Superior temporal gyrus (tissue), 1 donor: ENCODE data around the gene CAMTA1.
"Not testable (repeated sequence)": the region's sequence is repeated elsewhere in the genome, so short reads cannot be mapped to it uniquely, and the experiment has no call there.

Source experiments
- DNase-seq: peaks from one replicate; pipeline ENCODE4 v3.0.0-alpha.2; 2016; ENCODE audit errors: extremely low spot score

CAMTA1 gene

GRCh38 chr1:7303554-7304317 is 518.5 kb downstream of the CAMTA1 start:
- DNase-seq: no peak

GRCh38 chr1:7313081-7313546 is 527.9 kb downstream of the CAMTA1 start:
- no peak for DNase-seq

- DNase-seq: no peak
Observed at GRCh38 chr1:7313826-7314225, 528.6 kb downstream of the CAMTA1 start.

- no peak for DNase-seq
Observed at GRCh38 chr1:7315316-7315715, 530.1 kb downstream of the CAMTA1 start.

- no peak for DNase-seq
Observed at GRCh38 chr1:7315946-7316345, 530.7 kb downstream of the CAMTA1 start.

GRCh38 chr1:7317888-7318287 is 532.6 kb downstream of the CAMTA1 start:
- DNase-seq: no peak

GRCh38 chr1:7319196-7319595 is 533.9 kb downstream of the CAMTA1 start:
- DNase-seq: no peak

GRCh38 chr1:7320661-7321060 is 535.4 kb downstream of the CAMTA1 start:
- DNase-seq: no peak

GRCh38 chr1:7322283-7322785 is 537.1 kb downstream of the CAMTA1 start:
- no peak for DNase-seq

GRCh38 chr1:7322912-7323311 is 537.7 kb downstream of the CAMTA1 start:
- no peak for DNase-seq

GRCh38 chr1:7325254-7325653 is 540.0 kb downstream of the CAMTA1 start:
- DNase-seq: no peak

- no peak for DNase-seq
Observed at GRCh38 chr1:7326366-7326765, 541.1 kb downstream of the CAMTA1 start.

GRCh38 chr1:7327849-7328248 is 542.6 kb downstream of the CAMTA1 start:
- no peak for DNase-seq

GRCh38 chr1:7329868-7330615 is 544.8 kb downstream of the CAMTA1 start:
- DNase-seq: no peak

GRCh38 chr1:7330726-7331125 is 545.5 kb downstream of the CAMTA1 start:
- DNase-seq: not testable (repeated sequence)

- no peak for DNase-seq
Observed at GRCh38 chr1:7331926-7332535, 546.8 kb downstream of the CAMTA1 start.

GRCh38 chr1:7333094-7333493 is 547.8 kb downstream of the CAMTA1 start:
- no peak for DNase-seq

- DNase-seq: no peak
Observed at GRCh38 chr1:7333620-7334019, 548.4 kb downstream of the CAMTA1 start.

- DNase-seq: peak; percentile 38
Observed at GRCh38 chr1:7334475-7335035, 549.3 kb downstream of the CAMTA1 start.

GRCh38 chr1:7335224-7335879 is 550.1 kb downstream of the CAMTA1 start:
- no peak for DNase-seq

- DNase-seq: no peak
Observed at GRCh38 chr1:7338439-7338838, 553.2 kb downstream of the CAMTA1 start.

- no peak for DNase-seq
Observed at GRCh38 chr1:7339014-7339413, 553.8 kb downstream of the CAMTA1 start.
